HG03045 (cell line): Measurements from ENCODE around the gene ADCY9.
"Not testable (repeated sequence)": the region's sequence is repeated elsewhere in the genome, so short reads cannot be mapped to it uniquely, and the experiment has no call there.

Experiments
- ATAC-seq: cut with Tn5 transposase; IDR thresholded peaks from one replicate; pipeline ENCODE4 v1.9.1; 2021; ENCODE audit warnings: mild to moderate bottlenecking, moderate library complexity; ENCODE audit not compliant: unreplicated experiment

Gene ADCY9

DNA sequence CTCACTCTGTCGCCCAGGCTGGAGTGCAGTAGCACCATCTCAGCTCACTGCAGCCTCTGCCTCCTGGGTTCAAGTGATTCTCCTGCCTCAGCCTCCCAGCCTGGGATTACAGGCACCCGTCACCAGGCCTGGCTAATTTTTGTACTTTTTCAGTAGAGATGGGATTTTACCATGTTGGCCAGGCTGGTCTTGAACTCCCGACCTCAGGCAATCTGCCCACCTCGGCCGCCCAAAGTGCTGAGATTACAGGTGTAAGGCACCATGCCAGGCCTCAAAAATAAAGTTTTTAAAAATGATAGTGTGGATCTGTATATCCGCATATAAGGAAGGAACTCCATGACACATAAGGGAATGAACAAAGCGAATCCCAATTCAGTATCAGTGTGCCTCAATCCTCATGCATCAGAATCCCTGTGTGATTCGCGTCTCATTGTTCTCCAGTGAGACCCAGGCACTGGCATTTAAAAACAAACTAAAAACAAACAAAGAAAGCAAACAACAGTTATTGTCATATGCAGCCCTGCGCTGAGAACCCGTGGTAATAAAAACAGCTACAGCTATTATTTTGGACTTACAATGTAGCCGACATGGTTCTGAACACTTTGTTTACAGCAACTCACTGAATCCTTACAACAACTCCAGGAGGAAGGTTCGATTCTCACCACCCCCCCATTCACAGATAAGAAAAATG is 181.6 kb downstream of the ADCY9 start:
- no peak for ATAC-seq

DNA sequence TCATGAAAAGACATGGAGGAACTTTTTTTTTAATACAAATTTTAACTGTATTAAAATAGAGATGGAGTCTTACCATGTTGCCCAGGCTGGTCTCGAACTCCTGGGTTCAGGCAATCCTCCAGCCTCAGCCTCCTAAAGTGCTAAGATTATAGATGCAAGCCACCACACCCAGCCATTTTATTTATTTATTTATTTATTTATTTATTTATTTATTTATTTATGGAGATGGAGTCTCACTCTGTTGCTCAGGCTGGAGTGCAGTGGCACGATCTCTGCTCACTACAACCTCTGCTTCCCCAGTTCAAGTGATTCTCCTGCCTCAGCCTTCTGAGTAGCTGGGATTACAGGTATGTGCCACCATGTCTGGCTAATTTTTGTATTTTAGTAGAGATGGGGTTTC is 189.1 kb downstream of the ADCY9 start:
- not testable (repeated sequence) for ATAC-seq

DNA sequence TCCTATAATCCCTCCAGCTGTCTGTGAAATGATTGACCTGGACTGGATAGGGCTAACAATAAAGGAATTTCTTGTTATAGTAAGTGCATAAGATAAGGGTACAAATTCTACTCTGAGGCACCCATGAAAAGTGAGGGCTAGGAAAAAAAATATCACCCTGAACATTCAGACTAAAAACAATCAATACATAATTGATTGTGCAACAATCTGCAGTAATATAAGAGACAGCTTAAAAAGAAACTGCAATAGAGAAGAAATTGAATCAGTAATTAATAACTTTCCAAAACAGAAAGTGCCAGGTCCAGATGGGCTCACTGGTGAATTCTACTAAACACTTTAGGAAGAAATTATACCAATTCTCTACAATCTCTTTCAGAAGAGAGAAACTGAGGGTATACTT is 191.5 kb downstream of the ADCY9 start:
- ATAC-seq, result no peak

DNA sequence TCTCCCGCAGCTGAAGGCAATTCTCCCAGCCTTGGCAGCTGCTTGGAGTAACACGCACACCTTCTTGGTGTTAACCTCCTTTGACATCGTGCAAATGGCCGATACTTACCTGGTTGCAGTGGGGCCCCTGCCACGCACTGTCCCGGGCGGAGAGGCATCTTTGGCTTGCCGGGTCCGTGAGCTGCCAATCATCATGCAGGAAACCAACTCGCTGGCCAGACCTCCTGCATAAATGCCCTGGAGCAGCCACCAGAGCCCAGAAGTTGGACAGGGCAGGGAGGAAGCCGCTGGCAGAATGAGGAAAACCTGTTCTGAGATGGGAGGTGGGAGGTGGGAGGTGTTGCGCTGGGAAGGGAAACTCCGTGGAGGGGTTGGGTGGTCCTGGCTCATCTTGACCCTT is 194.0 kb downstream of the ADCY9 start:
- no peak for ATAC-seq

DNA sequence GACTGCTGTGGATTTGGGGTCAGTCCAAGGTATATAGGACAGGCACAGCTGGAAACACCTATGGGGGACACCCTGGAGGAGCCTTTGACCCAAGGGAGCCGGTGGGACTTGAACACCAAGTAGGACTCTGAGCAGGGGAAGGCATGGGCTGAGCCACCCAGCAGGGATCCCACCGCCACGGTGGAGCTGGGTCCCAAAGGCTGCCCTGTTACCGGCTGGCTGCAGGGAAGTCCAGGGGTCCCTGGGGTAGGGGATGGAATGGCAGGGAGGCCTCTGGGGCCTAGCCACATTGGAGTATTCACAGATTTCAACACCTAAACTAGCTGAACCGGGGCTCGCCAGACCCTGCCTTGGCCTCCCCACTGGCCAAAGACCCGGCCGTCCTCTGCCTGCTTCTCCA is 196.0 kb downstream of the ADCY9 start:
- ATAC-seq, result no peak

DNA sequence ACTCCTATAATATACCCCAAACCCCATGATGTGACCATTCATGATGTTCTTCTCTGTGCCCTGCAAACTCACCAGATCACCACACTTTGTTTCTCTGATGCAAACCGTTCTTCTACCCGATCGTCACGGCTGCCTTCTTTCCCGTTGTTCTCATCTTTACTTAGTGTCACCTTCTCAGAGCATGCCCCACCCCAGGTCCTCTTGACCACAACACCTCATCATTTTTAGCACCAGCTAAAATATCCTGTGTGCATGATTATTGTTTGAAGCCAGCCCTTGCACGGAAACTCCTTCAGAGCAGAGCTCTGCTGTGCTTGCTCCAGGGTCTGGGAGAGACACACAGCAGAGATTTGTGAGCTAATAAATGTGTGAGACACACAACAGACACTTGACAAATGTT is 196.8 kb downstream of the ADCY9 start:
- no peak for ATAC-seq

DNA sequence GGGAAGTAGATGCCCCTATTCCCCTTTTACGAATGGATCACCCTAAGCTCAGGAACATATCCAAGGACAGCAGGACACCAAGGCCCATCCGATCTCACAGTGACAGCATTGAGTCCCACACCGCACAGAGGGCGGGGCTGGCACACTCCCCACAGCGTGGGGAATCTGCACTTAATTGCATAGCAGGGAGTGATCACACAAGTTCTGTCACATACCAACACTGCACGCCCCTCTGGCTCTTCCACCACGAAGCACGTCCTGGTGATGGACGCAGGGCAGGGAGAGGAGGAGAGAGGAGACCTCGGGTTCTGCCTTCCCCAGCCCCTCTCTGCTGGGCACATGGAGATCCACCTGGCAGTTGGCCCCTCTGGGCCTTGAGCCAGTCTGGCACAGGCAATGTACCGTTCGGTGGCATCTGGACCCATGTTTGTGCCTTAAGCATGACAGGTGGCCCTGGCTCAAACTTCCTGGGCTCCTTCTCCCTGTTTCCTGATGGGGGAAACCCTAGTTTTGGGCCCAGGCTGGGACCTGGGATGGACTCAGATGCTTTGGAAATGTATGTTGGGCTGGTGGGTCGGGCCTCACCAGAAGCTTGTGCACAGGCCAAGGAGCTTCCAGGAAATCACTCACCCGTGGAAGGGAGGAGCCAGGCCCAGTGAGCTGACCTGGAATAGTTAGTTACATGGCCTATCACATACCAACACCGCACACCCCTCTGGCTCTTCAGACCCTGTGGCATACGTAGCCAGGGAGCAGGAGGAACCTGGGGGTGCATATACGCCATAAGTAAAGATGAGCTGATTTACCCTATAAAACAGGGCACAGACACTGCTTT is 200.6 kb downstream of the ADCY9 start:
- no peak for ATAC-seq

DNA sequence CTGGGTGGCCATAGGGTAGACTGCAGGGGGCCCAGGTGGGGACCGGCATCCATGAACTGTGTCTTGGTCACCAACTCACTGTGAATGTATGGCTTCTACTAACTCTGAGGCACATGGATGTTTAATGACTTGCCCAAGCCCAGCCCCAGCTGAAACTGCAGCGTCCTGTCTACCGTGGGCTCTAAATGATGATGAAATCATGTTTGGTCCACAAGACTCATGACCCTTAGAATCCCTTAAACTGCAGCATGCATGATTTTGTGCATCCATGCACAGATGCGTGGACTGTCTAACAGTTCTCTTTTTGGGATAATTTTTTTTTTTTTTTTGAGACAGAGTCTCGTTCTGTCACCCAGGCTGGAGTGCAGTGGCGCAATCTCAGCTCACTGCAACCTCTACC is 203.3 kb downstream of the ADCY9 start:
- ATAC-seq, result no peak
